WERI-Rb-1 (cell line): ENCODE measurements around the gene PNKD.
"Not testable (repeated sequence)": the region's sequence is repeated elsewhere in the genome, so short reads cannot be mapped to it uniquely, and the experiment has no call there.

Source experiments
- DNase-seq: peaks from one replicate; pipeline ENCODE4 v3.0.0-alpha.2; 2020
- H3K27ac ChIP-seq: fragments of 250-450 bp; sonication (Bioruptor Pico); 2 replicates; pipeline ENCODE4 v1.5.1; 2020; ENCODE audit warnings: mild to moderate bottlenecking, moderate library complexity
- H3K27me3 ChIP-seq: fragments of 250-450 bp; sonication (Bioruptor Pico); 2 replicates; pipeline ENCODE4 v1.5.1; 2021; ENCODE audit warnings: mild to moderate bottlenecking, low read depth, moderate library complexity; ENCODE audit not compliant: insufficient read depth, severe bottlenecking
- H3K36me3 ChIP-seq: fragments of 250-450 bp; sonication (Bioruptor Pico); 2 replicates; pipeline ENCODE4 v1.5.1; 2020; ENCODE audit warnings: mild to moderate bottlenecking, moderate library complexity
- H3K4me3 ChIP-seq: 2 replicates; pipeline ENCODE4 v1.5.1; 2011; ENCODE audit warnings: low read depth, mild to moderate bottlenecking, control low read depth, low read length
- H3K9me3 ChIP-seq: fragments of 250-450 bp; sonication (Bioruptor Pico); 2 replicates; pipeline ENCODE4 v1.5.1; 2021; ENCODE audit warnings: mild to moderate bottlenecking, moderate library complexity; ENCODE audit not compliant: severe bottlenecking
- CTCF ChIP-seq: IDR thresholded peaks from 2 replicates; pipeline ENCODE4 v1.5.1; 2011; ENCODE audit warnings: low read depth, mild to moderate bottlenecking, control low read depth, inconsistent platforms, low read length

Gene PNKD

GRCh38 chr2:218312267-218312756, 42.0 kb downstream of the PNKD start:
- Histone ChIP-seq H3K27ac (no peak overlapping the region), H3K27me3 (no peaks in the 10 kb centered on the region), H3K36me3 (no peaks in the 10 kb centered on the region), H3K4me3 (no peak overlapping the region), H3K9me3 (no peaks in the 10 kb centered on the region)
- no peak for DNase-seq
- TF ChIP-seq CTCF: no peak

- Histone ChIP-seq H3K27ac (no peak overlapping the region), H3K36me3 (no peaks in the 10 kb centered on the region), H3K9me3 (no peaks in the 10 kb centered on the region), H3K27me3 (no peaks in the 10 kb centered on the region), H3K4me3 (no peak overlapping the region)
- DNase-seq: no peak
- no peak for TF ChIP-seq CTCF
These were observed 43.0 kb downstream of the PNKD start for GRCh38 chr2:218313356-218313755.

GRCh38 chr2:218314764-218315163, 44.4 kb downstream of the PNKD start:
- not testable (repeated sequence) for H3K27ac ChIP-seq, H3K9me3 ChIP-seq, H3K4me3 ChIP-seq, H3K27me3 ChIP-seq, H3K36me3 ChIP-seq, DNase-seq

GRCh38 chr2:218315397-218315796, 45.1 kb downstream of the PNKD start:
- no peaks in the 10 kb centered on the region for H3K9me3 ChIP-seq
- no peak for DNase-seq
- no peaks in the 10 kb centered on the region for H3K27me3 ChIP-seq
- H3K27ac ChIP-seq: no peak overlapping the region
- H3K36me3 ChIP-seq: no peaks in the 10 kb centered on the region
- no peak for TF ChIP-seq CTCF
- H3K4me3 ChIP-seq: no peak overlapping the region

- Histone ChIP-seq H3K4me3 (no peak overlapping the region), H3K27me3 (no peaks in the 10 kb centered on the region), H3K36me3 (no peaks in the 10 kb centered on the region), H3K27ac (no peak overlapping the region), H3K9me3 (no peaks in the 10 kb centered on the region)
- no peak for DNase-seq
- TF ChIP-seq CTCF: no peak
These were observed 46.9 kb downstream of the PNKD start for GRCh38 chr2:218317303-218317630.

- no peak overlapping the region for H3K4me3 ChIP-seq
- H3K36me3 ChIP-seq: no peaks in the 10 kb centered on the region
- no peak for DNase-seq
- no peaks in the 10 kb centered on the region for H3K27me3 ChIP-seq
- H3K27ac ChIP-seq: no peak overlapping the region
- TF ChIP-seq CTCF: no peak
- H3K9me3 ChIP-seq: no peaks in the 10 kb centered on the region
These were observed 47.5 kb downstream of the PNKD start for GRCh38 chr2:218317835-218318234.
